CD4-positive, alpha-beta T cell treated with Interleukin-1 beta for 1 hour (primary cell): ENCODE results near the gene TMEM170B.

Experiments
- DNase-seq, 2 donors: peaks; one replicate each; pipeline ENCODE4 v3.0.0-alpha.2; 2020 to 2022

TMEM170B gene

DNA sequence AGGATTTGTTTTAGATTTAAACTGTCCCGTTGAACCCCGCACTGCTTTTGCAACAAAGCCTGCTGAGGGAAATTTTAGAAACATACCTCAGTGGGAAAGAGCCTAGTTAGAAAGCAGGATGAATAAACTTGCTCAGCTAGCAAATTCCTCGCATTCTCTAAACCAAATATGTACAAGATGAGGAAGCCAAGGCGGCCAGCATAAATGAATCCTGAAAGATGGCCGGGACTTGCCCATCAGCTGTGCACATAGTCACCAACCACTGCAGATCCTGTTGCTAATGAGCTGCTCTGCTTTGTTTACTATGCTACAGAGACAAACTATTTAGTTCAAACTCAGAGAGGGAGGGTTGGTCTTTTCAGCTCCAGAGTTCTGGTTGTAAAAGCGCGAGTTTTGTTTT lies 49.0 kb downstream of the TMEM170B start:
- DNase-seq, result no peak

DNA sequence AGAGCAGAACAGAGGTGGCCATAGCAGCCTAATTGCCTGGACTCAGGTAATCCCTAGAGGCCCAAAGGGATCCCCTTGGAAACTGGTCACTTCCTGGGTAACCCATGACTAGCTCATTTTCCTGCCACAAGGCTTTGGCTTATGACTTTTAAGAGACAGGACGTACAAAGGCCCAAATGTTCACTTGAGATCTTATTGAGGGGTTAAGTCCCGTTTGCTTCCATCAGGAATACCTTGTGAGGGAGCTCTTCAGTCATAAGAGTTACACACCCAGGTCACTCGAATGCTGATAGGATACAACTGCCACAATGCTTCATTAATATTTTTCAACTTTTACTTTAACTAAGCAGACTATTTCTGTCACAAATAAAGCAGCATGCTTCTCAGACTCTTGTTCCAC lies 51.7 kb downstream of the TMEM170B start:
- DNase-seq, result no peak

DNA sequence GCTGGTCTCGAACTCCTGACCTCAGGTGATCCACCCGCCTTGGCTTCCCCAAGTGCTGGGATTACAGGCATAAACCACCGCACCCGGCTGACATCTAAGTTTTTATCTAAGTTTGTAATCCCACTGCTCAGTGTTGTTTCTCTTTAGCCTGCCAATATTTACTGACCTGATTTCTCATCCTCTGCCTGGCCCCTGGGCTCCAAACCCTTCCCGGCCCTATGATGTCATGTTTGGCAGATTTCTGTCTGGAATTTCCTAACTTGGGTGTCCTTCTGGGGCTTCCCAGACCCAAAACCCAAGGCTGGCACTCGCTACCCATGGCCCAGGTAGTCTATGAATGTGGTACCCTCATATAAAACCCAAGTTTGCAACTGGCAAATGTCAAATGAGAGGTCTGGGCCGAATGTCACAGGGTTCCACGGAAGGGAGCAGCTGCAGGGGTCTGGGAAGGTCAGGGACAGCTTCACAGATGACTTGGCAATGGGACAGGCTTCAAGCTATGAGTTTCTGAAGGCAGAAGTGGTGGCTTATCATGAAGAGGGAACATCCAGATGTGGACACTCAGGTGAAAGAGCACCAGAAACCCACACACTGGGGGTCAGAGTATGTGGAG lies 54.9 kb downstream of the TMEM170B start:
- DNase-seq, result no peak

DNA sequence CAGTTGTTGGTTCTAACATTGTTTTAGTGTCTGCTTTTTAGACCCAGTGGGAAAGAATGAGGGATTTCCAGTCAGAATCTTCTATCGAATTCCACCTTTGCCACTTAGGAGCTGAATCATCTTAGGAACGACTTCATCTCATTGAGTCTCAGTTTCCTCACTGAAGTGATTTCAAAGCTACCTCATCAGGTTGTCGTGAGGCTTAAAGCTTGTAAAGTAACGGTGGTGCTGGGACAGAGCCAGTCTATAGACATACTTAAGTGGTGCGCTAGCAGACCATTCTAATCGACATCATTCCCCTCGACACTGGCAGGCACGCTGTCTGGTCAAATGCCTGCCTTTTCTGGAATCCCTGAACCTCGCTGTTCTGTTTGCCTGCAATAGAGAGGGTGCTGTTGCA lies 55.5 kb downstream of the TMEM170B start:
- no peak for DNase-seq

- no peak for DNase-seq
Observed at GRCh38 chr6:11595903-11596302, 58.4 kb downstream of the TMEM170B start.

DNA sequence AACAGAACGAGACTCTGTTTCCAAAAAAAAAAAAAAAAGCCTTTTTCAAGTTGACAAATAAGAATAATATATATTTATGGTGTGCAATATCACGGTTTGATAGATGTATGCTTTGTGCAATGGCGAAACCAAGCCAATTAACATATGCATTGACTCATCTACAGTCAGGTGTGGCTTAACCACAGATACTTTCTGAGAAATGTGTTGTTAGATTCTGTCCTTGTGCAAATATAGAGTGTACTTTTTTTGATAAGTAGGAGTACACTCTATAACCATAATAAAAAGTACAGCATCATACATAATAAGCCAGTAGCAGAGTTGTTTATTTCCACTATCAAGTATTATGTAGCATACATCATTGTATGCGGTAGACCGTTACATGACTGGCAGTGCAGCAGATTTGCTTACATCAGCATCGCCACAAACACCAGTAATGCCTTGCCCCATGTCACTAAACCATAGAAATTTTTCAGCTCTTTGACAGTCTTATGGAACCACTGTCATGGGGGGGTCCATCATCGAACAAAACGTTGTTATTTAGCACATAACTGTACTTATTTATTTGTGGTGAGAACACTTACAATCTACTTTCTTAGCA lies 59.2 kb downstream of the TMEM170B start:
- no peak for DNase-seq

DNA sequence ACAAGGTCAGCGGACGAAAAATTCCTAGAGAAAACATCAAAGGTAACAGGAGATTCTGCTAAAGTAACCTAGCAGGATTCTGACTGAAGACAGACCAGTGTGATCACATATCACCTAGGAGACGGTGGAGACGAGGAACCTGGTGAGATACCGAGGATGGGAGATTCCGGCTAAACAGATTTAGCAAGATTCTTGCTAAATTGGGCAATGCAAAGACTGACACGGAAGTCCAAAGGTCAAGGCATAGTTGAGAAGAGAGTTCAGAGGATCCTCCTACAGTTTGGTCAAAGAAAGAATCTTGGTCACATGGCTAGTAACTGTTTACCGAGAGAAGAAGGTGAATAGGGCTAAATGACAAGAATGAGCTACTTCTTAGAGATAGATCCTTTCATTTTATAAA lies 61.1 kb downstream of the TMEM170B start:
- peak in 1 of 2 donors; percentile 52 for DNase-seq

DNA sequence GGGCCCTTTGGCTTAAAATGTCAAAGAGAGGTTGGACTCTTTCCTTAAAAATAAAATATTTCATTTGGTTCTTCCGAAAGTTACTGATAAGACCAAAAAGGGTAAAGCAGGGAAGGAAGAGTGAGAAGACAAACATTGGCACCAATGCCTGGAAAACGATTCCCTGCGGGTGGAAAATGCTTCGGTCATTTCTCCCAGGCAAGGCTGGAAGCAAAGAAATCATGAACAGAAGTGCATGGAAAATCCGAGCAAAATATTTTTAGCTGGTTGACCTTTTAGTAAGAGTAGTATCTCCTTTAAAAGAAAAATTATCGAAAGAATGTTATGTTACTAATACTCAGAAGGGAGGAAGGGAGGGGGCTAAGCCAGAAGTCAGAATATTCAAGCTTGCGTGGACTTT lies 62.7 kb downstream of the TMEM170B start:
- DNase-seq, result no peak

GRCh38 chr6:11601776-11602605 lies 64.4 kb downstream of the TMEM170B start:
- no peak for DNase-seq

- no peak for DNase-seq
Observed at GRCh38 chr6:11604215-11604614, 66.7 kb downstream of the TMEM170B start.

GRCh38 chr6:11604836-11605506 lies 67.4 kb downstream of the TMEM170B start:
- no peak for DNase-seq

DNA sequence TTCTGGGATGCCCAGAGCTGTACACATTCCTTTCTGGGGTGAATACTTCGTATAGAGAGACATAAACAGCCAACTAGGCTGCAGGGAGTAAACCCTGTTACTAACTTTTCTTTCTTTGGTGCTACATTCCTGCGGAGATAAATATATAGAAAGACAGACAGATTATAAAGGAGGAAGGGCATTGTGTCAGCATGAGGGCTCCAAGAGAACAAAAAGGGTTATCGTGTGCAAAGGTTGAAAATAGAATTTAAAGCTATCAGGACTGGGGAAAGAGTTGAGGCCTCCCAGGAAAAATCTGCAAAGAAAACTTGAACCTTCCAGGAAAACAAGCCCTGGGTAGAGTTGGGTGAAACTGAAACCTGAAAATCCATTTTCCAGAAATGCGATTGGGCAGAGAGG lies 68.0 kb downstream of the TMEM170B start:
- no peak for DNase-seq

DNA sequence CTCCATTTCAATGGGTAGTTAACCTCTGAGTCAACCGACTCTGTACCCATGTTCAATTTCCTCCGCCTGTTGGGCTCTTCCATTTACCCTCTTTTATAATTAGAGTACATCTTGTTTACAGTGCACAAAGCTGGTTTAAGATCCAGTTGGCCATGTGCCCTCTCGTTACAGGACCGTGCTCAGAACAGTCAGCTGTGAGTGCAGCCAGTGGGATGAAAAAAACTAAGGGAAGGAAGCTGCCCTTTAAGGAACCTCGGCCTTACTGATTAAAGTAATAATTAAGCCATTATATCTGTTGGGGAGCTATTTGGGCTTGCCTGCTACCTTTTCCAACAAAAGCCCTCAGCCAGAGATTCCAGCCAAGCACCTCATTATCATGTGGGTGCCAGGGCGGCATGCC lies 68.8 kb downstream of the TMEM170B start:
- DNase-seq, result no peak

DNA sequence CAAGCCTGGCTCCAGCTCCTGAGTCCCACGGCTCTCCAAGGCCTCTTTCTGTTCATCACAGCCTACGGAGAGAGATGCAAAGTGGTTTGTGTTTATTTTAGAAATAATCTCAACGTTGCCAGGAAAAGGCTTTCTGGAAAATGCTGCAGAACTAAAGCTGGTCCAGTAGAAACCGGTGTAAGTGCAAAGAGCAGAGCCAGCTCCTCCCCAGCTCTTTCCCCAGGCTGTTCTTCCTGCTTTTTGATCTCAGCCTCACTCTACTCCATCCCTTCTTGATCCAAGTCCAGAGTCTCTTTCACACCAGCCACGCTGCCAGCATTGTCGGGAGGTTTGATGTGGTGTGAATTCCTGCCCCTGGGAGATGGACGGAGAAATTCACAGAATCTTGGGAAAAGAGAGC lies 69.8 kb downstream of the TMEM170B start:
- DNase-seq, result no peak

DNA sequence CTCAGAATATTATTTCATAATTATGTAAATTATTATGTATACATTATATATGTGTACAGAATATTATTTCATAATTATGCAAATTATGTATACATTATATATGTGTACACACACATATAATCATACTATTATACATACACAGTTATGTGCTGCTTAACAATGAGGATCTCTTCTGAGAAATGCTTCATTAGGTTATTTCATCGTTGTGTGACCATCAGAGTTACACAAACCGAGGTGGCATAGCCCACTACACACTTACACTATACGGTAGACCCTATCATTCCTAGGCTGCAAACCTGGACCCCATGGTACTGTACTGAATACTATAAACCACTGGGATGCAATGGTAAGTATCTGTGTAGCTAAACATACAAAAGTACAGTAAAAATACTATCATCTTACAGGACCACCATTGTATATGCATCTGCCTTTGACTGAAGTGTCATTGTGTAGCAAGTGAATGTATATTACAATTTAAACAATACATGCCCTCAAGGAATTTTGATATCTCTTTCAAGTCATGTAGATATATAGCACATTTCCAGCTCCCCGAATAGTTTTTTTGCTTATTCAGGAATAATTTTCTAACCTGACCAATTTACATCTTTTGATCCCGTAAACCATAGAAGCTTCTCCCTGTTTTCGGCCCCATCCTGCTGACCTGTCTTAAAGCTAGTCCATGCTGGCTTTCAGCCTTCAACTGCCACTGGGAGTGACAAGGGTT lies 71.2 kb downstream of the TMEM170B start:
- DNase-seq, result no peak

DNA sequence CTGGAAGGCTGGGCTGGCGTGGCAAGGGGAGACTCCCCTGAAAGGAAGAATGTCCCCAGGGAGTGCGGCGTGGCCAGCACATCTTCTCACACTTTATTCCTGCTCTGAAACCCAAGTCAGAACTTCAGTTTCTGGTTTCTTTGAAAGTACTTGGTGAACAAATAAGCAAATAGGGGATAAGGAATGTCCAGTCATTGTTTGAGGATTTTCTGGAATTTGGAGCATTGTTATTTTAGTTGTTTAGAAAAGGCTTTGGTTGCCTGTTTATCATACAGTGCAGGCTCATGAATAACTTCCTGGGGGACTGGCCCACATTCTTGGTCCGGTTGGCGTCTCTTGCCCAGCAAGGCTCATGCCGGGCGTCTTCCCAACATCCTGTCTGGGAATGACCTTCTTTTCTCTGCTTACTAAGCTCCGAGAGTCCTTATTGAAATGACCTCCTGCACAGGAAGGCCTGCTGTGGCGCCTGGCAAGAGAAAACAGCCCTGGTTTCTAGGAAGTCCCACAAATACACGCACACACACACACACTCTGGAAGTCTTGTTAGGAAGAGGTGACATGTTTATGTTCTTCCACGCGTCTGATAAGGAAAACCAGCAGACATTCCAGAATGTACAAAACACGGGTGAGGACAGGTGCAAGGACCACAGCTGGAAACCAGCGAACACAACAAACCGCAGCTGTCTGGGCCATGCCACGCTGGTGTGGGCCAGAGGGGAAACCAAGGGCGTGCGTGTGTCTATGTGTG lies 71.9 kb downstream of the TMEM170B start:
- DNase-seq, result no peak

DNA sequence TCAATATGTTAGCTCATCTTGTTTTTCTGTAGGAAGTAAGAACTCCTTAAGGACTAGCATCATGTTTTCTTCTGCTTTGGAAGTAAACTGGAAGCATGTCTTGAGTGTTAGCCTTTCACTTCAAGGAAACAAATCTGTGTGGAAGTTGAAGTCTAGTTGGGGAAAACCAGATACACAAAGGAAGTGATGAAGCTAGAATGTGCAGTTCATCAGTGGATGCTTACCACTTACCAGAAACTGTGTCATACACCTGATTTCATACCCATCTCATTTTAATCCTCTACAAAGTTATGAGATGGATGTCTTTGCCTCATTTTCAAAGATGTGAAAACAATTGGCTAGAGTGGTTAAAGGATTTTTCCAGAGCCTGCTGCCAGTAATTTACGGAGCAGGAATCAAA lies 75.8 kb downstream of the TMEM170B start:
- DNase-seq, result no peak

DNA sequence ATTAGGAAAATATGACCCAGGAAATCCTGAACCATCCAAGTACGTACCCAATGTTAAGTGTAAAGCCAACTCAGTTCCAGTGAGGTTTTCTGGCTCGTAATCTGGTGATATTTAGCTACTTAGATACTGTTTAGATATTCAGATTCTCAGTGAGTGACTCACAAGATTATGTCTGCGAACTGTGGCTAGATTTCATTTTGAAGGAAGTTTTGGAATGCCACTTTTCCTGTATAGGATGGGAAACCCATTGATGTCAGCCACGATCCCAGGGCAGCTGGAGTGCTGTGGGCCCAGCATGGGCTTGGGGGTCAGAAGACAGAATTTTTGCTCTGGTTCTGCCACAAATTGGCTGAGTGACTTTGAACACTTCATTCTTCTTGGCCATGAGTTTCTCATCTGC lies 76.3 kb downstream of the TMEM170B start:
- no peak for DNase-seq

DNA sequence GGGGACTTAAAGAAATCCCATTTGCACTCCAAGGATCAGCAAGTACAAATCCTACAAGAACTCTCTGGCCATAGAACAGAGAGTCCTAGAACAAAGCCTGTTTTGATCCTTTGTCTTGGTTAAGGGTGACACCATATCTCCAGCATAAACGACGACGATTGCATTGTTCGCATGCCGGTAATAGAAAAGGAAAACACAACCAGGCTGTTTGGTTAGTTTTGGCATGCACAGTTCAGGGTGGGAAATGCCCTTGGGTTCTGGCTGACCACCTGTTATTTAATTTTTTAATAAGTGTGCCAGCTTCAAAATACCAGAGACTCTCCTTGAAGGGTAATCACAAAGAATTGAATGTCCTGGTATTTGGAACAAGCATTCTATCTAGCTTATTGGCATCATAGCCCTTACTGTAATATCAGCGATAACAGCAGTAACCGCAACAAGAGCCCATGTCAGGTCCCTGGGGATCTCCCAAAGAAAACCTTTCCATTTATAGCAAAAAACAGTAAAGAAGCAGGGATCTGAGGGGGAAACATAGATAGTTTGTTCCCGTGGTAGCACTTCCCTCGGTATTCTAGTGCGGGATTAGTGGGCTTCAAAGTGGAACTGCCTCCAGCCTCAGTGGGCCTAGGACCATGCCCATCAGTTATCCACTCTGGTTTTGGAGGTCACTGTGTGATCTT lies 77.1 kb downstream of the TMEM170B start:
- DNase-seq, result no peak

GRCh38 chr6:11615214-11615602 lies 77.7 kb downstream of the TMEM170B start:
- no peak for DNase-seq

DNA sequence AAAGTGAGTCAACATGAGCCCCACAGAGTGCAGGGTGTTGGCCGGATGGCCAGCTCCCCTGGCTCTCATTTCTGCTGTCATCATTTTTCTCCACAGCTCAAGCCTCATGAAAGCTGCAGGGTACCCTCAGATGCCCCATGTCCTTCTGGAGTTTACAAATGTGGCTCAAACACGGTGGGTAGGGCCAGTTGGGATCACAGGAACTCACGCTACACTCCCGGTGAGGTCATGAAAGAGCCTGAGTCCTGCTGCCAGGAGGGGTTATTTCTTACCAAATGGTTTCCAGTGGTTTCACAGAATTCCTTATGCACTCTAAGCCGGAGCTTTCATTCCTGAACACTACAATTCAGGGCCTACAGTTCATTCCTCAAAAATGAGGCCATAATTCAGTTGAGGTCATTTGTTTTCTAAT lies 78.7 kb downstream of the TMEM170B start:
- DNase-seq, result no peak

DNA sequence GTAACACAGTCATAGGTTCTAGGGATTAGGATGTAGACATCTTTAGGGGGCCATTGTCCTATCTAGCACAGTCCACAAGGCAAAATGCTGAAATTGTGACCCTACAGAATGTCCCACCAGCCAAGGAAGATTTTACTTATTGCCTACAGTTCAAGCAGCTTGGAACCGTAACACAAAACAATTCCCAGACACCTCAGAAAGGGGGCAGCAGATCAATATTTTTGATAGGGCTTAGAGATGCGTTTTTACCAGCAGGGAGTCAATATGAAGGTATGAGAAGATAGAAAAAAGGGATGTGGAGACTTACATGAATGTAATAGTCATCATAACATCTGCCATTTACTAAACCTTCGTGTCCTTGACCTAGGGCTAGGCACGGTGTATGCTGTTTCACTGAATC lies 81.0 kb downstream of the TMEM170B start:
- DNase-seq, result no peak
